Measurements from ENCODE around the gene PCAT7. TPM values are rescaled to one million over a fixed set of nuclear protein-coding genes. Genes with fewer than 3 reads are reported as not detected.
"Not testable (repeated sequence)": the region's sequence is repeated elsewhere in the genome, so short reads cannot be mapped to it uniquely, and the experiment has no call there.

PCAT7 gene
- total and polyA plus RNA-seq, 3 experiments from 2014 or later = not detected

DNA sequence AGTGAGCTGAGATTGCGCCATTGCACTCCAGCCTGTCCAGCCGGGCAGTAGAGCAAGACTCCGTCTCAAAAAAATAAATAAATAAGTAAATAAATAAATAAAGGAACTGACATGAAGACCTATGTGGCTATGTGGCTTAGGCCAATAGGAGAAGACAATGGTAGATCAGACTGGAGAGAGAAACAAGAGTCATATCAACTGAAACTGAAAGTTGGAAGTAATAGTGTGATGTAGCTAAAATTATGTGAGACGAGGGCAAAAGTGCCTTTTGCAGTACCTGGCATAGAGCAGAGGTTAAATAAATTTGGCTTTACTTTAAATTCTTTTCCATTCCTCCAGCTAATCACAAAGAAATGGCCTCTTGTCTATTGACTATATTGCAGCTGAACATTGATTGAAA lies 31.4 kb downstream of the PCAT7 start:
- CTCF ChIA-PET = no interaction called here
- H3K27ac ChIP-seq (ENCODE audit: low read depth, low read length) = no peak overlapping the region

DNA sequence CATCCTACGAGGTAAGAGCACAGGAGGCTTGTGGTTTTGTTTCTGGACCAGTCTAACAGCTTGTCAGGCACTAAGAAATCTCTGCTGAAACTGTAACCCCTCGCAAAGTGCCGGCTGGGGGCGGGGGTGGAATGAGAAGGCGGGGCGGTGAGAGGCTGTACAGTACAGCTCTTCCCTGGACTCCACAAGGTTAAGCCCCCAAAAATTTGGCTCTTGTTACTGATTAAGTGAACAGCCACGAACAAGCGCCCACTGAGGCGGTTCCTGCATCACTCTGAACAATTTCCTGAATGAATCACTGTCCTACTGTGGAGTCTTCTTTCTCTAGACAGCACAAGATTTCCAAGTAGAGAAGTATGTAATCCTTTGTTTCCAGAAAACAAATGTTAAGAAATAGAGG lies 31.9 kb downstream of the PCAT7 start:
- ChIA-PET CTCF (no interaction called here), POLR2A (no interaction called here)
- no peaks in the 10 kb centered on the region for H3K36me3 Mint-ChIP-seq
- no peaks in the 10 kb centered on the region for H3K9me3 Mint-ChIP-seq
- H3K27ac Mint-ChIP-seq = peak overlapping the region in 1 of 8 donors; percentile 43
- peaks cover 12% of the 10 kb centered on the region for H3K4me1 ChIP-seq (ENCODE audit: insufficient read depth, low read length)
- H3K27me3 ChIP-seq (ENCODE audit: insufficient read depth, low read length, poor library complexity, severe bottlenecking) = no peaks in the 10 kb centered on the region
- no peaks in the 10 kb centered on the region for H3K36me3 ChIP-seq (ENCODE audit: insufficient read depth, low read length)
- no peak for DNase-seq
- no peak overlapping the region for H3K27ac ChIP-seq (ENCODE audit: low read depth, low read length)
- peak overlapping the region in 4 of 7 donors; percentile 24 to 57 (median 32) for H3K4me3 Mint-ChIP-seq
- no peaks in the 10 kb centered on the region for H3K9me3 ChIP-seq (ENCODE audit: low read length)
- H3K27me3 Mint-ChIP-seq = peaks cover 18 to 25% of the 10 kb centered on the region in 2 donors
- peaks cover 10 to 31% (median 20%) of the 10 kb centered on the region in 3 donors for H3K4me1 Mint-ChIP-seq
- no peak overlapping the region for H3K4me3 ChIP-seq (ENCODE audit: low read length)

More for the DNA sequence above, 31.4 kb downstream of the PCAT7 start:
- no peaks in the 10 kb centered on the region for H3K36me3 ChIP-seq (ENCODE audit: insufficient read depth, low read length)
- no peak for DNase-seq
- peaks cover 10 to 31% (median 20%) of the 10 kb centered on the region in 3 donors for H3K4me1 Mint-ChIP-seq
- no peaks in the 10 kb centered on the region for H3K27me3 ChIP-seq (ENCODE audit: insufficient read depth, low read length, poor library complexity, severe bottlenecking)
- H3K27me3 Mint-ChIP-seq = peaks cover 18 to 25% of the 10 kb centered on the region in 2 donors
- H3K9me3 Mint-ChIP-seq = no peaks in the 10 kb centered on the region
- no peak overlapping the region for H3K4me3 ChIP-seq (ENCODE audit: low read length)
- H3K36me3 Mint-ChIP-seq = no peaks in the 10 kb centered on the region
- H3K4me3 Mint-ChIP-seq = peak overlapping the region in 4 of 7 donors; percentile 24 to 57 (median 36)
- POLR2A ChIA-PET = no interaction called here
- no peak overlapping the region for H3K27ac Mint-ChIP-seq
- no peaks in the 10 kb centered on the region for H3K9me3 ChIP-seq (ENCODE audit: low read length)
- H3K4me1 ChIP-seq (ENCODE audit: insufficient read depth, low read length) = peaks cover 12% of the 10 kb centered on the region

DNA sequence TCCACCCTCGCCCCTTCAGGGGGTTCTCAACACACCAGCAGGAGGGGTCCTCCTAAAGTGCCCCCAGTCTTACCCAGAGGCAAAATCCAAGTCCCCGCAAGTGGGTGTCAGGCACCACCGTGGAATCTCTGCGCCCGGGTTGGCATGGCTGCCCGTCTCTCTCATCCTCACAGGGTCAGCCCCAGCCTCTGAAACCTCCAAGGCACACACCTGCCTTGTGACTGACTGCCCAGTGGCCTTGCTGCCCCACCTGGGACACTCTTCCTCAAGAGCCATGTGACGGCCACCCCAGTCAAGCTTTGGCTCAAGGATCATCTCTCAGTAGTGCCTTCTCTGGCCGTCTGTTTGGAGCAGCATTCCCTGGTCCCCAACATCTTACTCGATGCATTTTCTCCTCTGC lies 33.8 kb downstream of the PCAT7 start:
- peak overlapping the region in 1 of 8 donors; percentile 94 for H3K27ac Mint-ChIP-seq
- Histone ChIP-seq H3K27me3 (ENCODE audit: insufficient read depth, low read length, poor library complexity, severe bottlenecking) (no peaks in the 10 kb centered on the region), H3K4me3 (ENCODE audit: low read length) (no peak overlapping the region), H3K27ac (ENCODE audit: low read depth, low read length) (no peak overlapping the region), H3K4me1 (ENCODE audit: insufficient read depth, low read length) (peaks cover 12% of the 10 kb centered on the region), H3K36me3 (ENCODE audit: insufficient read depth, low read length) (no peaks in the 10 kb centered on the region), H3K9me3 (ENCODE audit: low read length) (no peaks in the 10 kb centered on the region)
- no peak overlapping the region for H3K4me3 Mint-ChIP-seq
- peaks cover 23 to 25% of the 10 kb centered on the region in 2 donors for H3K27me3 Mint-ChIP-seq
- H3K9me3 Mint-ChIP-seq = no peaks in the 10 kb centered on the region
- H3K4me1 Mint-ChIP-seq = peaks cover 10 to 31% (median 20%) of the 10 kb centered on the region in 3 donors
- ChIA-PET POLR2A (no interaction called here), CTCF (no interaction called here)
- no peak for DNase-seq
- no peaks in the 10 kb centered on the region for H3K36me3 Mint-ChIP-seq

DNA sequence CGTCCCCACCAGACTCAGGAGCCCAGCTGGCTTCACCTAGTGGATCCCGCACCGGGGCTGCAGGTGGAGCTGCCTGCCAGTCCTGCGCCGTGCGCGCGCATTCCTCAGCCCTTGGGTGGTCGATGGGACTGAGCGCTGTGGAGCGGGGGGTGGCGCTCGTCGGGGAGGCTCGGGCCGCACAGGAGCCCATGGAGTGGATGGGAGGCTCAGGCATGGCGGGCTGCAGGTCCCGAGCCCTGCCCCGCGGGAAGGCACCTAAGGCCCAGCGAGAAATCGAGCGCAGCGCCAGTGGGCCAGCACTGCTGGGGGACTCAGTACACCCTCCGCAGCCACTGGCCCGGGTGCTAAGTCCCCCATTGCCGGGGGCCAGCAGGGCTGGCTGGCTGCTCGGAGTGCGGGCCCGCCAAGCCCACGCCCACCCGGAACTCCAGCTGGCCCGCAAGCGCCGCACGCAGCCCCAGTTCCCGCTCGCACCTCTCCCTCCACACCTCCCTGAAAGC lies 36.2 kb downstream of the PCAT7 start:
- H3K9me3 Mint-ChIP-seq; H3K4me3 ChIP-seq (ENCODE audit: low read length); H3K9me3 ChIP-seq (ENCODE audit: low read length); DNase-seq; POLR2A ChIA-PET; H3K27ac ChIP-seq (ENCODE audit: low read depth, low read length); CTCF ChIA-PET; H3K36me3 Mint-ChIP-seq; H3K4me3 Mint-ChIP-seq; H3K27ac Mint-ChIP-seq; H3K4me1 ChIP-seq (ENCODE audit: insufficient read depth, low read length); H3K27me3 ChIP-seq (ENCODE audit: insufficient read depth, low read length, poor library complexity, severe bottlenecking); H3K36me3 ChIP-seq (ENCODE audit: insufficient read depth, low read length): not testable (repeated sequence)
- Mint-ChIP-seq H3K4me1 (peaks cover 3 to 14% (median 10%) of the 10 kb centered on the region in 3 donors), H3K27me3 (peaks cover 23 to 35% of the 10 kb centered on the region in 2 donors)

DNA sequence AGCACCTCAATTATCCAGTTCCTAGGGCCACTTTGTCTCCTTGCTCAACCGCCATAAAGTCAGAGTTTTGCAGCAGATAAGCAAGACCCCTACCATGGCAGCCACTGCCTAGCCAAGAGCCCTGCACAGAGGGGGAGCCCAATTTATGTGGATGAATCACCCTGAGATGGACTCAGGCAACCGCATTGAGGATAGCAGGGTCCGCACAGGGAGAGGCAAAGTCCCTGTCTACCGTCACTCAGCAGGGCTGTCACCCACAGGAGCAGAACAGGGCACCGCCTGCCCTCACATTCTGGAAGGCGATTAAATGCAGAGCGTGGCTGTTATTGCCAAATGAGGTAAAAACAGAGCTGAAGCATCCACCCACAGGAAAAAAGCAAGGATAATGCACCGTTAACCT lies 37.0 kb downstream of the PCAT7 start:
- H3K27me3 Mint-ChIP-seq = peaks cover 23 to 31% of the 10 kb centered on the region in 2 donors
- H3K4me3 Mint-ChIP-seq = no peak overlapping the region
- ChIA-PET CTCF (no interaction called here), POLR2A (no interaction called here)
- no peak overlapping the region for H3K27ac Mint-ChIP-seq
- H3K4me1 ChIP-seq (ENCODE audit: insufficient read depth, low read length) = no peaks in the 10 kb centered on the region
- no peak overlapping the region for H3K27ac ChIP-seq (ENCODE audit: low read depth, low read length)
- DNase-seq = no peak
- H3K36me3 ChIP-seq (ENCODE audit: insufficient read depth, low read length) = no peaks in the 10 kb centered on the region
- no peaks in the 10 kb centered on the region for H3K9me3 ChIP-seq (ENCODE audit: low read length)
- no peak overlapping the region for H3K4me3 ChIP-seq (ENCODE audit: low read length)
- no peaks in the 10 kb centered on the region for H3K36me3 Mint-ChIP-seq
- peaks cover 0 to 7% (median 3%) of the 10 kb centered on the region in 3 donors for H3K4me1 Mint-ChIP-seq
- no peaks in the 10 kb centered on the region for H3K27me3 ChIP-seq (ENCODE audit: insufficient read depth, low read length, poor library complexity, severe bottlenecking)
- no peaks in the 10 kb centered on the region for H3K9me3 Mint-ChIP-seq

DNA sequence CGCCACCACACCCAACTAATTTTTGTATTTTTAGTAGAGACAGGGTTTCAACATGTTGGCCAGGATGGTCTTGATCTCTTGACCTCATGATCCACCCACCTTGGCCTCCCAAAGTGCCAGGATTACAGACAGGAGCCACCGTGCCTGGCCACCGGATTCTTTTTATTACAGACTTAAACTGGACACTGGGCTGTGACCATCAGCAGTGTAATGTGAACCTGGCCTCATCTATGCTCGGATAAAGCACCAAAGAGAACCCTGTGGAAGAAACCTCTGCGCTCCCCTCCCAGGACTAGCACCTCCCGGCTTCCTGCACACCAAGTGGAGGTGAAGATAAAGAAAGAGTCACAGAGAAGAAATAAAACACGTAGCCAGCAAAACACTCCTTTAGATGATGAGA lies 37.8 kb downstream of the PCAT7 start:
- CTCF ChIA-PET = not testable (repeated sequence)

DNA sequence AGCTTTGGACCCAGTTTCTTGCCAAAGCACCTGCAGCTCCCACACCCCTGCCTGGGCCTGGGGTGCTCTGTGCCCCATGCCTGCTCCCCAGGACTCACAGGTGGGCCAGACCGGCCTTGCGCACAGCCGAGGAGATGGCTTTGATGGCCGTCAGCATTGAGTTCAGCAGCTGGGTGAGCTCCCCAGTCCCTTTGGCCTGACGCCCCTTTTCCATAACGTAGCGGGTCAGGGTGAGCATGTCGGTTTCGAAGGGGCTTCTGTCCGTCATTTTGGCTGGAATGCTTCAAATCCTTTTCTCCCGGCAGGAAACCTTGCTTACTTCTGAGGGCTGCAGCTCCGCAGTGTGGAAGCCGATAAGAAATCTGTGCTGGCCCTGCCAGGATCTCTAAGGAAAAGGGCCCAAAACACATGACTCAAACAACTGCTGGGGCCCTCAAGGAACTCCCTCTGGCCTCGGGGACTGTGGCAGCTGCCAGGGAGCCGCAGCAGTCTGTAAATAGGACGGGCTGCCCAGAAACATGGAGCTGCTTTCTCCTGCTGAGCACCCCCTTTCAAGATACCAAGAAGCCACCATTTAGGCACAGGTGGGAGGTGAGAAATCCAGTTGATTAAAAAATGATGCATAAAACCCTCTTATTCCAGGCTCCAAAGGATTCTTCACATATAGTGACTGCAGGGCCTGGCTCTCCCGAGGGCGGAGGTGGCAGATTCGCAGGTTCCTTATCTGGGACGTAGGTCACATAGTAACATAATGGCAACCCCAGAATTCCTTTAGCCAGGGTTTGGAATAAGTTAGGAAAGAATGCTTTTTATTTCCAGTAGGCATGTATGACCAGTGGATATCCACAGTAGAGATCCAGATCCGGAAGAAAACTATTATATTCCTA lies 38.8 kb downstream of the PCAT7 start, which contains the start of gene FBP2:
TSS of gene FBP2 (minus strand) at position 366 of the 887 bp plus-strand sequence. CDS start at position 268, 98 bp downstream.
- no peak within 1 kb of the TSS for H3K4me3 Mint-ChIP-seq
- DNase-seq = no peak
- Histone ChIP-seq H3K36me3 (ENCODE audit: insufficient read depth, low read length) (no peaks in the 10 kb centered on the region), H3K4me1 (ENCODE audit: insufficient read depth, low read length) (no peaks in the 10 kb centered on the region), H3K27me3 (ENCODE audit: insufficient read depth, low read length, poor library complexity, severe bottlenecking) (no peaks in the 10 kb centered on the region), H3K4me3 (ENCODE audit: low read length) (no peak within 1 kb of the TSS), H3K9me3 (ENCODE audit: low read length) (no peaks in the 10 kb centered on the region), H3K27ac (ENCODE audit: low read depth, low read length) (no peak within 1 kb of the TSS)
- ChIA-PET POLR2A (no interaction called here), CTCF (no interaction called here)
- peaks cover 19 to 32% of the 10 kb centered on the region in 2 donors for H3K27me3 Mint-ChIP-seq
- H3K9me3 Mint-ChIP-seq = no peaks in the 10 kb centered on the region
- H3K36me3 Mint-ChIP-seq = no peaks in the 10 kb centered on the region
- peak within 1 kb of the TSS in 1 of 8 donors; percentile 8 for H3K27ac Mint-ChIP-seq
- no peaks in the 10 kb centered on the region for H3K4me1 Mint-ChIP-seq

More for the DNA sequence above, 37.8 kb downstream of the PCAT7 start:
- H3K9me3 ChIP-seq (ENCODE audit: low read length); H3K4me3 Mint-ChIP-seq; H3K4me1 Mint-ChIP-seq; H3K4me1 ChIP-seq (ENCODE audit: insufficient read depth, low read length); H3K36me3 Mint-ChIP-seq; H3K27ac ChIP-seq (ENCODE audit: low read depth, low read length); DNase-seq; POLR2A ChIA-PET; H3K27me3 ChIP-seq (ENCODE audit: insufficient read depth, low read length, poor library complexity, severe bottlenecking); H3K9me3 Mint-ChIP-seq; H3K36me3 ChIP-seq (ENCODE audit: insufficient read depth, low read length); H3K4me3 ChIP-seq (ENCODE audit: low read length): not testable (repeated sequence)
- H3K27ac Mint-ChIP-seq = peak overlapping the region in 1 of 8 donors; percentile 8
- H3K27me3 Mint-ChIP-seq = peaks cover 21 to 33% of the 10 kb centered on the region in 2 donors

DNA sequence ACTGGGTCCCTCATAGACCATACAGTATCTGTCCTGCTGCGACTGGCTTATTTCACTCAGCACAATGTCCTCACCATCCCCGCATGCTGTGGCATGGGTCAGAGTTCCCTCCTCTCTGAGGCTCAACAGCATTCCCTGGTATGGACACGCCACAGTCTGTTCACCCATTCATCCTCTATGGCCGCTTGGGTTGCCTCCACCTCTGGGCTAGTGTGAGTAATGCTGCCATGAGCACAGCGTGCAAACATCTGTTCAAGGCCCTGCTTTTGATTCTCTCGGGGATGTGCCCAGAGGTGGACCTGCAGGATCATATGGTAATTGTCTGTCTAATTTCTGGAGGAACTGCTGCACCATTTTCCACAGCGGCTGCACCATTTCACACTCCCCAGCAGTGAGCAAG lies 44.2 kb downstream of the PCAT7 start:
- H3K27ac Mint-ChIP-seq = no peak overlapping the region
- no peaks in the 10 kb centered on the region for H3K9me3 Mint-ChIP-seq
- Histone ChIP-seq H3K4me1 (ENCODE audit: insufficient read depth, low read length) (no peaks in the 10 kb centered on the region), H3K27me3 (ENCODE audit: insufficient read depth, low read length, poor library complexity, severe bottlenecking) (no peaks in the 10 kb centered on the region), H3K27ac (ENCODE audit: low read depth, low read length) (no peak overlapping the region), H3K4me3 (ENCODE audit: low read length) (no peak overlapping the region), H3K9me3 (ENCODE audit: low read length) (no peaks in the 10 kb centered on the region), H3K36me3 (ENCODE audit: insufficient read depth, low read length) (no peaks in the 10 kb centered on the region)
- no peaks in the 10 kb centered on the region for H3K36me3 Mint-ChIP-seq
- H3K4me3 Mint-ChIP-seq = no peak overlapping the region
- DNase-seq = no peak
- POLR2A ChIA-PET = no interaction called here
- H3K27me3 Mint-ChIP-seq = peaks cover 6 to 28% of the 10 kb centered on the region in 2 donors
- CTCF ChIA-PET = no interaction called here
- peaks cover 6 to 7% (median 7%) of the 10 kb centered on the region in 3 donors for H3K4me1 Mint-ChIP-seq

Data from CD8-positive, alpha-beta memory T cell (primary cell).